MM.1S (cell line): ENCODE results near the gene NYNRIN.
A peak's percentile ranks its signal among the peaks of the same experiment; 100 is the strongest.

ENCODE experiments used
- DNase-seq: peaks from one replicate; pipeline ENCODE4 v3.0.0-alpha.2; 2015
- H2AFZ ChIP-seq: fragments of 300-600 bp; sonication (generic); 2 replicates; pipeline ENCODE4 v1.6.0; 2016; ENCODE audit warnings: antibody characterized with exemption, low read length
- H3F3A ChIP-seq: fragments of 300-600 bp; sonication (generic); 2 replicates; pipeline ENCODE4 v1.6.1; 2016; ENCODE audit warnings: mild to moderate bottlenecking, antibody characterized with exemption, low read length, moderate library complexity, mixed read lengths; ENCODE audit not compliant: insufficient read depth
- H3K27ac ChIP-seq: fragments of 300-600 bp; sonication (generic); 2 replicates; pipeline ENCODE4 v1.5.1; 2016; ENCODE audit warnings: mild to moderate bottlenecking, low read length
- H3K27me3 ChIP-seq: fragments of 300-600 bp; sonication (generic); replicated peaks from 2 replicates; pipeline ENCODE4 v1.6.0; 2016; ENCODE audit warnings: low read length; ENCODE audit not compliant: insufficient read depth
- H3K36me3 ChIP-seq: fragments of 300-600 bp; sonication (generic); replicated peaks from 2 replicates; pipeline ENCODE4 v1.6.1; 2016; ENCODE audit warnings: mild to moderate bottlenecking, low read length, mixed read lengths; ENCODE audit not compliant: insufficient read depth
- H3K4me1 ChIP-seq: fragments of 300-600 bp; sonication (generic); 2 replicates; pipeline ENCODE4 v1.6.1; 2016; ENCODE audit warnings: low read length, mixed read lengths
- H3K4me2 ChIP-seq: fragments of 300-600 bp; sonication (generic); 2 replicates; pipeline ENCODE4 v1.6.0; 2016; ENCODE audit warnings: low read depth, low read length
- H3K4me3 ChIP-seq: fragments of 300-600 bp; sonication (generic); 2 replicates; pipeline ENCODE4 v1.5.1; 2016; ENCODE audit warnings: low read length, mixed read lengths
- H3K79me2 ChIP-seq: fragments of 300-600 bp; sonication (generic); 2 replicates; pipeline ENCODE4 v1.6.1; 2016; ENCODE audit warnings: mixed run types, low read length, mixed read lengths
- H3K9ac ChIP-seq: fragments of 300-600 bp; sonication (generic); 2 replicates; pipeline ENCODE4 v1.6.1; 2016; ENCODE audit warnings: low read length, mixed read lengths
- H3K9me2 ChIP-seq: fragments of 300-600 bp; sonication (generic); replicated peaks from 2 replicates; pipeline ENCODE4 v1.6.1; 2016; ENCODE audit warnings: mild to moderate bottlenecking, low read length, mixed read lengths; ENCODE audit not compliant: insufficient read depth
- H3K9me3 ChIP-seq: fragments of 300-600 bp; sonication (generic); replicated peaks from 2 replicates; pipeline ENCODE4 v1.6.1; 2016; ENCODE audit warnings: mild to moderate bottlenecking, low read length, mixed read lengths; ENCODE audit not compliant: insufficient read depth
- H4K20me1 ChIP-seq: fragments of 300-600 bp; sonication (generic); 2 replicates; pipeline ENCODE4 v1.6.1; 2016; ENCODE audit warnings: mild to moderate bottlenecking, low read length, moderate library complexity, mixed read lengths; ENCODE audit not compliant: insufficient read depth
- CTCF ChIP-seq: fragments of 300-600 bp; sonication (generic); IDR thresholded peaks from 2 replicates; pipeline ENCODE4 v1.5.1; 2016; ENCODE audit warnings: antibody characterized with exemption, low read length, mixed read lengths
- EZH2 ChIP-seq: fragments of 300-600 bp; sonication (generic); optimal IDR thresholded peaks from 2 replicates; pipeline ENCODE3; 2017; ENCODE audit warnings: low read depth, mild to moderate bottlenecking, antibody characterized with exemption, low read length, mixed read lengths
- EZH2phosphoT487 ChIP-seq: fragments of 300-600 bp; sonication (generic); IDR thresholded peaks from 2 replicates; pipeline ENCODE4 v1.6.1; 2018; ENCODE audit warnings: antibody characterized with exemption, low read length

Gene NYNRIN

GRCh38 chr14:24366721-24367513, 31.9 kb upstream of the NYNRIN start:
- 0 out of 2 replicates have a peak, but pooled peaks cover 3% of the 10 kb centered on the region for H3F3A ChIP-seq
- no peaks in the 10 kb centered on the region for H3K36me3 ChIP-seq
- H3K9me2 ChIP-seq, result no peaks in the 10 kb centered on the region
- peak overlapping the region; percentile 77 for H2AFZ ChIP-seq
- H3K27me3 ChIP-seq, result no peaks in the 10 kb centered on the region
- H3K9ac ChIP-seq, result peak overlapping the region; percentile 74
- H3K9me3 ChIP-seq, result no peaks in the 10 kb centered on the region
- DNase-seq, result peak; percentile 86
- H3K4me3 ChIP-seq, result peak overlapping the region; percentile 58
- H4K20me1 ChIP-seq, result no peaks in the 10 kb centered on the region
- TF ChIP-seq CTCF (no peak), EZH2phosphoT487 (no peak), EZH2 (no peak)
- H3K4me1 ChIP-seq, result no peaks in the 10 kb centered on the region
- peak overlapping the region; percentile 70; the same call in 1 of the 2 replicates for H3K27ac ChIP-seq
- no peaks in the 10 kb centered on the region for H3K79me2 ChIP-seq
- peak overlapping the region; percentile 95 for H3K4me2 ChIP-seq

- no peaks in the 10 kb centered on the region for H3K9me2 ChIP-seq
- peak within 1 kb of the TSS; percentile 77 for H2AFZ ChIP-seq
- peak; percentile 64 for DNase-seq
- H3K4me3 ChIP-seq, result peak within 1 kb of the TSS; percentile 58
- H3K4me2 ChIP-seq, result peak within 1 kb of the TSS; percentile 95
- no peaks in the 10 kb centered on the region for H3K36me3 ChIP-seq
- TF ChIP-seq EZH2phosphoT487, result no peak
- no peak for TF ChIP-seq EZH2
- no peak for TF ChIP-seq CTCF
- H3K79me2 ChIP-seq, result no peaks in the 10 kb centered on the region
- no peaks in the 10 kb centered on the region for H3K4me1 ChIP-seq
- H3K9me3 ChIP-seq, result no peaks in the 10 kb centered on the region
- H3K27me3 ChIP-seq, result no peaks in the 10 kb centered on the region
- 0 out of 2 replicates have a peak, but pooled peaks cover 3% of the 10 kb centered on the region for H3F3A ChIP-seq
- H3K9ac ChIP-seq, result peak within 1 kb of the TSS; percentile 74
- no peaks in the 10 kb centered on the region for H4K20me1 ChIP-seq
- H3K27ac ChIP-seq, result peak within 1 kb of the TSS; percentile 70; the same call in 1 of the 2 replicates
Measured at GRCh38 chr14:24367514-24368211, 31.1 kb upstream of the NYNRIN start, which contains the start of gene NFATC4. Gene NFATC4 (plus strand): TSS chr14:24368184. CDS start chr14:24368341, 157 bp downstream.

GRCh38 chr14:24368212-24368561, 30.6 kb upstream of the NYNRIN start:
- no peak overlapping the region for H3K9ac ChIP-seq
- H3K4me2 ChIP-seq, result peak overlapping the region; percentile 49; the same call in 1 of the 2 replicates
- no peaks in the 10 kb centered on the region for H3K36me3 ChIP-seq
- no peaks in the 10 kb centered on the region for H3K9me3 ChIP-seq
- no peaks in the 10 kb centered on the region for H4K20me1 ChIP-seq
- H3K27me3 ChIP-seq, result no peaks in the 10 kb centered on the region
- no peaks in the 10 kb centered on the region for H3K79me2 ChIP-seq
- no peaks in the 10 kb centered on the region for H3K4me1 ChIP-seq
- H2AFZ ChIP-seq, result peak overlapping the region; percentile 51; the same call in 1 of the 2 replicates
- H3K9me2 ChIP-seq, result no peaks in the 10 kb centered on the region
- H3K27ac ChIP-seq, result no peak overlapping the region
- H3K4me3 ChIP-seq, result peak overlapping the region; percentile 40; the same call in 1 of the 2 replicates
- H3F3A ChIP-seq, result 0 out of 2 replicates have a peak, but pooled peaks cover 3% of the 10 kb centered on the region
- TF ChIP-seq CTCF, result no peak
- no peak for TF ChIP-seq EZH2phosphoT487
- no peak for TF ChIP-seq EZH2
- DNase-seq, result no peak
